ENCODE results near the gene SCYL3.
"Not testable (repeated sequence)": the region's sequence is repeated elsewhere in the genome, so short reads cannot be mapped to it uniquely, and the experiment has no call there.

SCYL3 gene

DNA sequence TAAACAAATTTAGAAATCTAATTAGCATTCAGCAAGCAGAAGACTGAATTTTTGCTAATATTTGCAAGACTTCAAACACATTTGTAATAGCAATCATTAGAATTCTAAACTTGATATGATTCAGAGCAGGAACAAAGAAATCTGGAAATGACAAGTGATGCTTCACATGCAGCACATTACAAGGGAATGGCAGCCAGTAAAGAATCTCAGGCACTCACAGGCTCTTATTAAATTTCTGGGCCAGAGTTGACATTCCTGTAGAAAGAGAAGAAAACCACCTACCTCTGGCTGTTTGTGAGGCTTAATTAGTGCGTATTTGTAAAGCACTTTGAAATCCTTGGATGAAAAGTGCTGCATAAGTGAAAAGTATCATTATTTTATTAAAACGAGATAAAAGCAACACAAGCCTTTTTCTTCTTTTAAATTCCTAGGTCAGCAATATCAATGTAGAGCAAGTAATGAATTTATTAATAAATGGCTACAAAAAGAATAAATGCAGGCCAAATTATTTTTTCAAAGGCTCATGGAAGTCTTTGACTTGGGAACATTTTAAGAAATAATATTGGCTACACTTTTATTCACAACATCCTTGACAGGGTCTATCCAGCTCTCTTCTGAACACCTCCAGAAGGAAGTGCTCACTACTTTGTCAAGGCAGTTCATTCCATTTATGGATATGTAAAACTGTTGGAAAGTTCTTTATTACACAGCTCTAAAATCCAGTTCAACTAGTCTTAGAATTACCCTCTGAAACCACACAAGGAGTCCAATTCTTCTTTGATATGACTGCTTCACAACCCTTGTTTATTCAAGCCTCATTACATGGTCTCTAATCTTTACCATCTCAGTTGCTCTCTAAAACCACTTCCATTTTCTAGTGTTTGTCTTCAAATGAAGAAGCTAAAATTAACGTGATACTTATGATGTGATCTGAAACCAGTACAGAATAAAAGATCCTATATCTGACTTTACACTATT lies 32.1 kb upstream of the SCYL3 start:
- H3K27ac ChIP-seq = no peak overlapping the region
- TF ChIP-seq, protein P1, sequence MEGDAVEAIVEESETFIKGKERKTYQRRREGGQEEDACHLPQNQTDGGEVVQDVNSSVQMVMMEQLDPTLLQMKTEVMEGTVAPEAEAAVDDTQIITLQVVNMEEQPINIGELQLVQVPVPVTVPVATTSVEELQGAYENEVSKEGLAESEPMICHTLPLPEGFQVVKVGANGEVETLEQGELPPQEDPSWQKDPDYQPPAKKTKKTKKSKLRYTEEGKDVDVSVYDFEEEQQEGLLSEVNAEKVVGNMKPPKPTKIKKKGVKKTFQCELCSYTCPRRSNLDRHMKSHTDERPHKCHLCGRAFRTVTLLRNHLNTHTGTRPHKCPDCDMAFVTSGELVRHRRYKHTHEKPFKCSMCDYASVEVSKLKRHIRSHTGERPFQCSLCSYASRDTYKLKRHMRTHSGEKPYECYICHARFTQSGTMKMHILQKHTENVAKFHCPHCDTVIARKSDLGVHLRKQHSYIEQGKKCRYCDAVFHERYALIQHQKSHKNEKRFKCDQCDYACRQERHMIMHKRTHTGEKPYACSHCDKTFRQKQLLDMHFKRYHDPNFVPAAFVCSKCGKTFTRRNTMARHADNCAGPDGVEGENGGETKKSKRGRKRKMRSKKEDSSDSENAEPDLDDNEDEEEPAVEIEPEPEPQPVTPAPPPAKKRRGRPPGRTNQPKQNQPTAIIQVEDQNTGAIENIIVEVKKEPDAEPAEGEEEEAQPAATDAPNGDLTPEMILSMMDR (conservative IDR thresholded peaks at IDR 0.05) = no peak

DNA sequence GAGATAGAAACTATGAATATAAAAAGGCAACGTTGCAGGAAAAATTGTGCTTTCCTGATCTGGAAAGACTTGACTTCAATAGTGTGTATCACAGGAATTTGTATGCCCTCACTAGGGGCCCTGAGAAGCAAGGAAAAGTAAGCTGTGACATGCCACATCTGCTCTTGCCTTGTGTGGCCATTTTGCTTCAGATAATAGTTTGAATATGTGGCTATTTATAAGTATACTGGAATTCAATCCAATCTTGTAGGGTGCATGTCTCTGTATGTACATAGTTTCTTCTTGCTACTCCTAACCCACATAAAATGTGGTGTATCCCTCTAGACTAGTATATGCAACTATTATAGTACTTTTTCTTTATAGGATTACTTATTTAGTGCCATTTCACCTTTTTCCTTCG lies 31.1 kb upstream of the SCYL3 start:
- TF ChIP-seq, protein P1 (conservative IDR thresholded peaks at IDR 0.05) = no peak
- H3K27ac ChIP-seq = no peak overlapping the region

DNA sequence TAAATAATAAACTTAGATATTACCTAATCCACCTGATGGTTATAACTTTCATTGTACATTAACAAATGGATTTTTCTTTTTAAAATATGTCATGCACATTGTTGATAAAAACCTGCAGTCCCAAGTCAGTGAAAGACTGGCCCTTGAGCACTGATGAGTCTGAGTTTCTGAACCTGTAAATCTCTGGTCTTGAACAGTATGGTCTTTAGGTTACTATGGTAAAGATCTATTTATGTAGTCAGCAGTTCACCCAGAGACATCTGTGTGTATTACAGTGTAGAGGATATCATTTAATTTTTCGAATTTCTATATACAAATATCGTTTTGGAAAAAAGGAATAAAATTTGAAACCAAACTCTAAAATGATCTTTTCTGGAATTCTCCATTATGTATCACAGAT lies 30.4 kb upstream of the SCYL3 start:
- no peak overlapping the region for H3K27ac ChIP-seq
- TF ChIP-seq, protein P1 (conservative IDR thresholded peaks at IDR 0.05) = no peak

DNA sequence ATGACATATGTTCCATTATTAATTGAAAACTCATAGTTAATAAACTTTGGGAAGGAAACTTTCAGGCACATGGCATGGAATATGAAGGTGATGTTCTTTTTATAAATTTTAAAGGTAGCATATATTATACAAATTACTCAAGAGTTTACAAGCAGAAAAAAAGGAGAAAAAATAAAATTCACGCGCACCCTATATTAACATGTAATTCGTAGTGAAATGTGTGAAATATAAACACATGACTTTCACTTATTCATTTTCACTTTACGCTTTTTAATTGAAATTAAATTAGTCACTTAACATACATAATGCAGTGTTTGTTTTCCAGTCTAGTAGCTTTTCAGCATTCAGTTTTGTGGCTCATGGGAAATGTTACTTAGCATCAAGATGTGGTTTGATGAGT lies 27.4 kb upstream of the SCYL3 start:
- TF ChIP-seq, protein P1 (conservative IDR thresholded peaks at IDR 0.05) = no peak
- no peak overlapping the region for H3K27ac ChIP-seq

DNA sequence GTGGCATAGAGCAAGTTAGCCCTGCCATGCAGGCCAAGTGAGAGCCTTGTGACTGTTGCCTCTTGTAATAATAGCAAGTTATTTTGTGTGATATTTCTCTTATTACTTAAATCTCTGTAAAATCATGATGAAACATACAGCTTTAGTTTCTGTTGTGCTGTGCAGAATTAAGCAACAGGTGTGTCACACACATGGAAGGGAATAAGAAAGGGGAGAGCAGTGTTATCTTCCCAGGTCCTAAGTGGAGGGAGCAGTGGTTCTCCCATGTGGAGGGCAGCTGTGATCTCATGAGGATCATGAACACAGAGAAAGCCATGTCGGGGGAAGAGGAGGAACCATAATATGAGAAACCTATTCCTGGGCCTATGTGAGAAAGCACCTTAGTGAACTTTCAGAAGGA lies 25.2 kb upstream of the SCYL3 start:
- no peak overlapping the region for H3K27ac ChIP-seq
- TF ChIP-seq, protein P1 (conservative IDR thresholded peaks at IDR 0.05) = no peak

DNA sequence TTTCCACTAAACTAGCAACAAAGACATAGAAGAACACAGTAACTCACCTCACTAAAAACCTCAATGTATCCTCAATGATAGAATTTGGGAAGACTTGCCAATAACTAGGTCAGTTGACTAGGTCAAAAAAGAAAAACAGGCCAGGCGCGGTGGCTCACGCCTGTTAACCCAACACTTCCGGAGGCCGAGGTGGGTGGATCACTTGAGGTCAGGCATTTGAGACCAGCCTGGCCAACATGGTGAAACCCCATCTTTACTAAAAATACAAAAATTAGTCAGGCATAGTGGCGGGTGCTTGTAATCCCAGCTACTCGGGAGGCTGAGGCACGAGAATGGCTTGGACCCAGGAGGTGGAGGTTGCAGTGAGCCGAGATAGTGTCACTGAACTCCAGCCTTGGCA lies 24.5 kb upstream of the SCYL3 start:
- not testable (repeated sequence) for H3K27ac ChIP-seq

DNA sequence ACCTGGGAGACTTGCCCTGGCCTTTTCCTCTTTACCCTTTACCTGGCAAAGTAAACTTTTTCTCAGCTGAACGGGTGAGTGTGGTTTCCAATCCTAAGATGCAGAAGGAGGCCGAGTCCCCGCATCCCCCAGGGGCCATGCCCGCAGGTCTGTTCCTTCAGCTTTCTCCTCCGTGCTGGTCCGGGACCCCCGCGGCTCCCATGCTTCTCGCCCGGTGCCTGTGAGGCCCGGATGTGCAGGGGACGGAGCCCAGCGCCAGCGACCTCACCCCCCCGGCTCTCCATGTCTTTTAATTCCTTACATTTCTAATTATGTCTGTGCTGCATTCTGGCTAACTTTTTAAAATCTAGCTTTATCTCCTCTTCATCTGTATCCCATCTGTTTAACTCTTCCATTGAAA lies 21.5 kb upstream of the SCYL3 start:
- TF ChIP-seq, protein P1 (conservative IDR thresholded peaks at IDR 0.05) = no peak
- no peak overlapping the region for H3K27ac ChIP-seq

DNA sequence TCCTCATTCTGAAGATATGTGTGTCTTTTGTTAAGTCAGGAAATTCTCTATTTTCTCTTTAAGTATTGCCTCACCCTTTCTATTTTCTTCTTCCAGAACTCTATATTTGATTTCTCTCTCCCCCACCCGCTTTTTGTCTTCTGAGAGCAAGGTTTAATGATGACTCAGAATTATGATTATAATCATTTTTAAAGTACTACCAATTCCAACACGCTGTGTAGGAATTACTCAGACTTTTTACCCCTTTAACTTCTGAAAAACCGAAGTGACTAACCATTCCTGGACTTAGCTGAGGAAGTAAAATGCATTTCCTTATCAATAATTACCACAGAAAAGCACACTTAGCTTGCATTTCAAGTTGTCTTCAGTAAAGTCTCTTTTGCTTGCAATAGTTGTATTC lies 20.8 kb upstream of the SCYL3 start:
- no peak overlapping the region for H3K27ac ChIP-seq
- TF ChIP-seq, protein P1 (conservative IDR thresholded peaks at IDR 0.05) = no peak
